ENCODE measurements around the gene MAST1. TPM values are rescaled to one million over a fixed set of nuclear protein-coding genes. Genes with fewer than 3 reads are reported as not detected.
"Not testable (repeated sequence)": the region's sequence is repeated elsewhere in the genome, so short reads cannot be mapped to it uniquely, and the experiment has no call there.

MAST1 gene
- total RNA-seq, 4 donors from 2014 or later: 0.50 to 0.91 (median 0.76) TPM

- Histone ChIP-seq H3K4me3 (no peak overlapping the region), H3K27me3 (no peaks in the 10 kb centered on the region), H3K36me3 (peaks cover 0 to 43% (median 9%) of the 10 kb centered on the region in 4 donors), H3K27ac (replicated peaks in 1 of 4) (no peak overlapping the region), H3K4me1 (no peaks in the 10 kb centered on the region), H3K9me3 (no peaks in the 10 kb centered on the region)
- DNase-seq (ENCODE audit: extremely low spot score): no peak
- intact Hi-C loops (cut with DNase I): no loop called here
- 90% methylated on average over 7 of the region's 7 CpGs for WGBS
- TF ChIP-seq, protein P1, sequence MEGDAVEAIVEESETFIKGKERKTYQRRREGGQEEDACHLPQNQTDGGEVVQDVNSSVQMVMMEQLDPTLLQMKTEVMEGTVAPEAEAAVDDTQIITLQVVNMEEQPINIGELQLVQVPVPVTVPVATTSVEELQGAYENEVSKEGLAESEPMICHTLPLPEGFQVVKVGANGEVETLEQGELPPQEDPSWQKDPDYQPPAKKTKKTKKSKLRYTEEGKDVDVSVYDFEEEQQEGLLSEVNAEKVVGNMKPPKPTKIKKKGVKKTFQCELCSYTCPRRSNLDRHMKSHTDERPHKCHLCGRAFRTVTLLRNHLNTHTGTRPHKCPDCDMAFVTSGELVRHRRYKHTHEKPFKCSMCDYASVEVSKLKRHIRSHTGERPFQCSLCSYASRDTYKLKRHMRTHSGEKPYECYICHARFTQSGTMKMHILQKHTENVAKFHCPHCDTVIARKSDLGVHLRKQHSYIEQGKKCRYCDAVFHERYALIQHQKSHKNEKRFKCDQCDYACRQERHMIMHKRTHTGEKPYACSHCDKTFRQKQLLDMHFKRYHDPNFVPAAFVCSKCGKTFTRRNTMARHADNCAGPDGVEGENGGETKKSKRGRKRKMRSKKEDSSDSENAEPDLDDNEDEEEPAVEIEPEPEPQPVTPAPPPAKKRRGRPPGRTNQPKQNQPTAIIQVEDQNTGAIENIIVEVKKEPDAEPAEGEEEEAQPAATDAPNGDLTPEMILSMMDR (IDR thresholded peaks at IDR 0.05): no peak
- no peak for TF ChIP-seq POLR2AphosphoS5 (IDR thresholded peaks at IDR 0.05)
Observed at GRCh38 chr19:12815088-12815487, 23.2 kb upstream of the MAST1 start.

GRCh38 chr19:12817188-12817587 lies 21.1 kb upstream of the MAST1 start:
- H3K27me3 ChIP-seq; intact Hi-C loops (cut with DNase I); H3K4me3 ChIP-seq; H3K9me3 ChIP-seq; DNase-seq (ENCODE audit: extremely low spot score); H3K27ac ChIP-seq (replicated peaks in 1 of 4); H3K4me1 ChIP-seq: not testable (repeated sequence)
- peaks cover 0 to 26% (median 8%) of the 10 kb centered on the region in 4 donors for H3K36me3 ChIP-seq
- WGBS: 91% methylated on average over 6 of the region's 6 CpGs

- WGBS: 96% methylated on average over 11 of the region's 11 CpGs
- H3K4me1 ChIP-seq; intact Hi-C loops (cut with DNase I); H3K9me3 ChIP-seq; H3K27me3 ChIP-seq; H3K4me3 ChIP-seq; DNase-seq (ENCODE audit: extremely low spot score); H3K27ac ChIP-seq (replicated peaks in 1 of 4): not testable (repeated sequence)
- peaks cover 0 to 20% (median 6%) of the 10 kb centered on the region in 4 donors for H3K36me3 ChIP-seq
Observed at GRCh38 chr19:12817810-12818209, 20.5 kb upstream of the MAST1 start.

DNA sequence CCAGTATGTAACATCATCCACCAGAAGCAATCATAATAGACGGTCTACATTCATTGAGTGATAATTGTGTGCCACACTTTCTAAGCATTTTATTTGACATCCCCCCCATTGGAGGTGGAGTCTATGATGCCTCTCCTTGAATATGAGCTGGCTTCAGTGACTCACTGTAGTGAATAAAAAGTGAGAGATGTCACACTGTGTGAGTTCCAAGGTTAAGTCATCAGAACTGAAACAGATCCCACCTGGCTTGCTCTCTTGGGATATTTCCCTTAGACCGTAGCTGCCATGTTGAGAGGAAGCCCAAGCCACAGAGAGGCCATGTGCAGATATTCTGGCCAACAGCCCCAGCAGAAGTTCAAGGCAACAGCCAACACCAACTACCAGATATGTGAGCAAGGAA lies 16.6 kb upstream of the MAST1 start:
- peaks cover 0 to 9% (median 8%) of the 10 kb centered on the region in 4 donors for H3K4me1 ChIP-seq
- WGBS: 93% methylated on average over 2 of the region's 2 CpGs
- TF ChIP-seq, protein P1 (IDR thresholded peaks at IDR 0.05): no peak
- TF ChIP-seq EP300 (IDR thresholded peaks at IDR 0.05) (no peak), POLR2A (IDR thresholded peaks at IDR 0.05; ENCODE audit: low read depth) (no peak), POLR2AphosphoS5 (IDR thresholded peaks at IDR 0.05) (no peak)
- H3K36me3 ChIP-seq: no peaks in the 10 kb centered on the region
- no peak overlapping the region for H3K27ac ChIP-seq (replicated peaks in 1 of 4)
- H3K4me3 ChIP-seq: no peak overlapping the region
- peaks cover 0 to 48% (median 23%) of the 10 kb centered on the region in 4 donors for H3K27me3 ChIP-seq
- no peak for DNase-seq (ENCODE audit: extremely low spot score)
- intact Hi-C loops (cut with DNase I): no loop called here
- peaks cover 0 to 6% (median 0%) of the 10 kb centered on the region in 4 donors for H3K9me3 ChIP-seq

DNA sequence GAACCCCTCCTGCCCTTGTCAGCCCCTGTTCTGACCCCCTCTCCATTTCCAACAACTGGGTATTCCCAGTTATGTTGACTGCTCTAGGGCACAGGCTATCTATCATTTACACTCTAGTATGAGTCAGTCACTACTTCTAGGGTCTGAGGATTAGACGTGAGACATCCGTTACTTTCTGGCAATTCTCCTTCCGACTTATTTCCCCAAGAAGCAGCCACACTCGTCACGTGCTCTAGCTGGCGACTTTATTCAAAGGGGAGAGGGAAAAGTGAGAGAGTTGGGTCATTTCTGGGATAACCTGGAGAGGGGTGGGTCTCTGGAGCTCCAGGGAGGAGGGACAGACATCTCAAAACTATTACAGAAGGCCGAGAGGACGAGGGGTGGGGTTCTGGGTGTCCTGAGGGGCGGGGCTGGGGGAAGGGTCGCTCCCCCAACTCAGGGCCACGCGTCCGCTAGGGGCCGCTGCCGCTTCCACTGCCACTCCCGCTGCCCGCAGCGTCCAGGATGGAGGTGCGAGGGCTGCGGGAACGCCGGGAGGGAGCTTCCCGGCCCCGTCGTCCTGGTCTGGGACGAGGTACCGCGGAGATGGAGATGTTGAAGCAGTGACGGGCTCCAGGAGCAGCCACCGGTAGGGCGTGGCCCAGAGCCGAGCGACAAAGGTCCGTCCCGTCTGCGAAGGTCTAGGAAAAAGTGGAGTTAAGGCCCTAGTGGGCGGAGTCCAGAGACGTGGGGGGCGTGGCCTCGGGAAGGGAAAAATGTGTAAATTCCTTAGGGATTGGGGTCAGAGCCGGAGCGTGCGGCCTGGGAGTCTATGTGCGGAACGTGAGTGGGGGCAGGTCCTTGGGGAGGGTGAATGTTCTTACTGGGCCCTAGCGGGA lies 12.8 kb upstream of the MAST1 start:
- Histone ChIP-seq H3K9me3 (peaks cover 0 to 6% (median 0%) of the 10 kb centered on the region in 4 donors), H3K27me3 (peaks cover 0 to 86% (median 53%) of the 10 kb centered on the region in 4 donors), H3K4me3 (no peak overlapping the region), H3K4me1 (peaks cover 0 to 15% (median 12%) of the 10 kb centered on the region in 4 donors), H3K27ac (replicated peaks in 1 of 4) (no peak overlapping the region), H3K36me3 (no peaks in the 10 kb centered on the region)
- no peak for TF ChIP-seq POLR2A (IDR thresholded peaks at IDR 0.05; ENCODE audit: low read depth)
- TF ChIP-seq, protein P1 (IDR thresholded peaks at IDR 0.05): peak in 1 of 3 experiments; percentile 28
- TF ChIP-seq POLR2AphosphoS5 (IDR thresholded peaks at IDR 0.05): no peak
- no peak for TF ChIP-seq EP300 (IDR thresholded peaks at IDR 0.05)
- no peak for DNase-seq (ENCODE audit: extremely low spot score)
- intact Hi-C loops (cut with DNase I): no loop called here
- 14% methylated on average over 22 of the region's 46 CpGs for WGBS
